CD4-positive, alpha-beta T cell treated with Interferon gamma for 1 hour (primary cell): ENCODE results near the gene AGAP1.
"Not testable (repeated sequence)": the region's sequence is repeated elsewhere in the genome, so short reads cannot be mapped to it uniquely, and the experiment has no call there.

ENCODE experiments used
- DNase-seq: peaks from one replicate; pipeline ENCODE4 v3.0.0-alpha.2; 2020

The AGAP1 gene

DNA sequence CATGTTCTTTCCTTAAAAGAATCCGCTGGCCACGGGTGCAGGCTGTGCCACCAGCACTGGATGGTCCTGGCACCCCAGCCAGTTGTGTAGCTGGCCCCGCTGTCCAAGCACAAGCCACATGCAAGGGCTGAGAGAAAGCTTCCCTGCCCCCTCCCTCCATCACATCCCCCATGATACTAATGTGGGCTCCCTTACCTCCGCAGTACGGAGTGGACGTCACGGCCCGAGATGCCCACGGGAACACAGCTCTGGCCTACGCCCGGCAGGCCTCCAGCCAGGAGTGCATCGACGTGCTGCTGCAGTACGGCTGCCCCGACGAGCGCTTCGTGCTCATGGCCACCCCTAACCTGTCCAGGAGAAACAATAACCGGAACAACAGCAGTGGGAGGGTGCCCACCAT, 629.9 kb downstream of the AGAP1 start:
- no peak for DNase-seq

DNA sequence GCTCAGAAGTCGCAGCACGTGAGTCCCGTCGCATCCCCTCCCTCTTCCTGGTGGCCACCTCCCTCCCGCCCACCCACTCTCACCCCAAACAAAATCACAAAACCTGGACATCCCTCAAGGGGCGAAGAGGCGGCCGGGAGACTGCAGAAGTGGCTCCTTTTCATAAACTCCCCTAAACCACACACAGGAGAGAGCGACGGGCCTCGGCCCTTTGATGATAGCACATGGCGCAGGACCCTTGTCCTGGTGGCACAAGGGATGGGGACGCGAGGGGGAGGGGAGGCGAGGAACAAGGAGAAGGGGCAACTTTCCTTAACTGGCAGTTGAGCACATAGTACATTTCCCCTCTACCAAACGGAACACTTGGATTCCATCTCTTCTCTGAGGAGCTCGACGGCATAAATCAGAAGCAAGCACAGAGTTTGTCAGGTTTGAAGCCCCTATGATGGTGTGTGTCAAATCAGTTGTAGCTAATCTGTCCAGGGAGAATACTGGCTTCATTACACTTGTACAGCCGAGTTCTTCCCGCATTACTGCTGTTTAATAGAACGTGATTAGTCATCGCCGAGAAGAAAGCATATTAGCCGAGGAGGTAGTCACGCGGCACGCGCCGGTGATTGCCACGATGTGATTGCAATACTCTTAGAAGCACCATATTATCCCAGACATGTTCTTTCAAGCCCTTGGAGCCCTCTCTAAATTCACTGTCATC, 630.5 kb downstream of the AGAP1 start:
- DNase-seq, result no peak

DNA sequence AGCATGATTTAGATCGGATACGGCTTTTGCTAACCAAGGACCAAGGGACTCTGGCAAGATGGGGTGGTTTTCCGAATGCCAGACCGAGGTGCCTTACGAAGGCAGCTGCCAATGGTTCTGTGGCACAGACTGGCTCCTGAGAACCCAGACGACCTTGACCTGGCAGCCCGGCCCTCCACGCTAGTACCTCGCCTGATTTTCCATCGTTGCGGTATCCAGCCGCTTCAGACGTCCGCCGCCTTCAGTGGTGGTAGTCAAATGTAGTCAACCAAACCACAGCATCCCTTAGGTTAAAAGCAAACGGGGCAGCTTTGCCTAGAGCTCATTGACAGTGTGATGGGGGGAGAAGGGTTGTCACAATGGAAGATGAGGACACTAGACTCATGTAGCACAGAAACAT, 631.7 kb downstream of the AGAP1 start:
- DNase-seq, result no peak

DNA sequence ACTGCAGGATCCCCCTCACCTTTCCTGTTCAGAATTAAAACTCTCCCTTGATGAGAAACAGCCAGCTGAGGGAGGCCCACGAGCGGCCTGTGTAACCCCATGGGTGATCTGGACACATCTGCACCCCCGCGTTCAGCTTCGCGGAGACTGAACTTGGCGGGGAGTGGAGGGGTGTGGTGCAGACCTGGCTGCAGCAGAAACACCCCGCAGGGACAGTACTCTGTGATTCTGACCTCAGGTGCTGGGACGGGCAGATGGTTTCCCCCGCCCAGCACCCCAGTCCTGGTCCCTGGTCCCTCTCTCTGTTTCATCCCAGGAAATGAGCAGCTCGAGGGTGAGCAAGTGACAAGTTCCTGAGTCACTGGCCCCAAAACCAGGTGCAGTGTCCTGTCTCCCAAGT, 633.2 kb downstream of the AGAP1 start:
- no peak for DNase-seq

DNA sequence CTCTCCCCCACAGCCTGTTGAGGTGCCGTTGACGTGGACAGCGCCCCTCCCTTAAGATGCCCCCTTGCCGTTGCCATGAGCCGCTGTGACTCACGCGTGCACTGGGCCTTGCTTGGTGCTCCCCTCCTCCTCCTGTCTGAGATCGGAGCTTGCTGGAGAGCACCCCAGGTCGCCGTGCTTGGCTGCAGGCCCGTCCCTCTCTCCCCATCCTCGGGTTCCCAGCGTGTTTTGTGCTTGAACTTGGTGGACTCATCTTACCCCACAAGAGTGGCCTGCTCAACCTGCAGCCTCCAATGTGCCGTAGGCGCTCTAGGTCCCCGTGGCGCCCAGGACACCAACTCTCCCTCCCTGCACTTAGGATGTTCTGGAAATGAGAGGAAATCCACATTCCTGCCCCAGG, 634.5 kb downstream of the AGAP1 start:
- no peak for DNase-seq

DNA sequence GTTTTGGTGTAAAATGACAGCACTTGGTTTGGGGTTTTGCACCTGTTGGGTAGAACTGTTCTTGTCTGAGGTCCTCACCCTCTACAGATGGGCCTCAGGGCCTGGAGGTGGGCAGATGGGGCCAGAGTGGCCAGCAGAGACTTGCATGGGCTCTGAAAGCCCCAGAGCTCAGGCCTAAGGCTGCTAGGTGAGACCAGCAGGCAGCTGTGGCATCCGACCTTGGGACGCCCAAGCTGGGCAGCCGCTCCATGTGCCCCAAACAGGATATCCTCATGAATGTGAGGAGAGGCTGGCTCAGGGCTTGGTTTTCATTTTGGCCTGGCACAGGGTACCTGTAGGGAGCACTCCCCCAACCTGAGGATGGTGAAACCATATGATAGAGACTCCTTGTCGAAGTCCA, 636.1 kb downstream of the AGAP1 start:
- DNase-seq, result no peak

DNA sequence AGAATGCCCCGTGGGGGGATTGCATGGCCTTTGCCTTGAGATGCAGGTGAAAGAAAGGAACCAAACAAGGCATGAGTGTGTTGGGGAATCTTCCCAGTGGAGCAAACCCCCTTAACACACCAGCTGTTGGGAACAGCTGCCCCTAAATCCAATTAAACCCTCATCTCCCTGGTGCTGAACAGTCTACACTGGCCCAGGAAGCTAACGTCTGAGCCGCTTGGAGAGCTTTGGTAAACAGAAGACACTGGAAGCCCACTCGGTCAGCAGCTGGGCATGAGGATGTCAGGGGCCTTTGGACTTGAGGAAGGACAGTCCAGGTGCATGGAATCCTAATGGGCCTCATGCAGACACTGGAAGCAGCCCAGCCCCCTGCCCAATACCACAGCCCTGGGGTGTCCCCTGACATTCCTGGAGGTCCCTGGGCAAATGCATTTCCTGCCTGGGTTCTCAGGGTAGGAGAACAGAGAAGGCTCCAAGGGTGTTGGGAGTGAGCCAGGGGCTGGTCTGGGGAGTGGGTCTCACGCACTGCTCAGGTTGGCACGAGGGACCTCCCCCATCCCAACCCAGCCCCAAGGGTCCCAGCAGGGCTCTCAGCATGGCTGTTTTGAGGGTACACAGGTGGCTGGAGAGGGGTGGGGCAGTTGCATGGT, 636.6 kb downstream of the AGAP1 start:
- DNase-seq, result no peak

DNA sequence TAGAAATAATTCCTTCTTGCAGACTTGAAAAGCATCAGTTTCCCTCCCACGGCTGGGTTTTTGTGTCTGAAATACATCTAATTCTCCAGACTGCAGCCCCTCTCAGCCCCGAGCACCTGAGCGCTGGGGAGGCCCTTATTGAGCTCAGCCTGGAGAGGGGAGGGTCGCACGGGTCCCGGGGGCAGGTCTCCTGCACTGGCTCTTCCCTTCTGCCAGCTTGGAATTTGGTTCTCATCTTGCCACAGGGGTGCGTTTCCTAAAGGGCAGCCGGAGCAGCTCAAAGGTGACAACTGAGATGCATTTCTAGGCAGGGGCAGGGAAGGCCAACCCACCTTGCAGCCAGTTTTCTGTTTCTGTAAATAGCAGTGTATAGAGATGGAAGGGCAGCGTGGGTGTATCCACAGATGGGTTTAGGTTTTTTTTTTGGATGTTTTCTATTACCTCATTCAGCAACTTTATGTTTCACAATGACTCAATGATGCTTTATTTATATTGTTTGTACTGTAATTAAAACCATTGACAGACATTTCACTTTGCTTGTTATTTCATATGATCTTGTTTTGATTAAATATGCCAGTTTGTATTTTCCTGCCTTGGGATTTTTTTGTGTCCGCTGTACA, 637.3 kb downstream of the AGAP1 start:
- DNase-seq, result no peak

DNA sequence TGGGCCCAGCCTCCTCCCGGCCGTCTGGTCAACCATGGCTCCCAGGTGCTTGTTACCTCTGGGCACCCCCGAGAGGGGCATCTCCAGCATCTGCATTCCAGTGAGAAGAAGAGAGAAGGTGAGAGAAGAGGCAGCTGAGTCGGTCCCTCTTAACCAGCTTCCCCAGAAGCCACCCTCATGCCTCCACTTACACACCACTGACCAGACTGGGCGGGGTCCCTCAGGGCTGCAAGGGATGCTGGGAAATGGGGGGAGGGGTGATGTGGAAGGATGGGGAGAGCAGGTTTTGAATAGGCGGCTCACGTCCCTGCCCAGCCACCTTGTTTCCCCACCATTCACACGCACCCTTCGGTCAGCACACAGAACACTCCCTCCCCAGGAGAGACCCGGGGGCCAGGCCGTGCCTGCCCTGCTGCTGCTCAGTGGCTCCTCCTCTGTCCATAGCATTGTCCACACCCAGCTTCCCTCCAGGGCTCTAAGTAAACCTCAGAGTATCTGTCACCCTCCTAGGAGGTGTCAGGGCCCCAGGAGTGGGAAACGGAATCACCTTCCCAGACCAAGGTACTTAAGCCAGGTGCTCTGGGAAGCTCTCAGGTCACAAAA, 639.7 kb downstream of the AGAP1 start:
- DNase-seq, result no peak

DNA sequence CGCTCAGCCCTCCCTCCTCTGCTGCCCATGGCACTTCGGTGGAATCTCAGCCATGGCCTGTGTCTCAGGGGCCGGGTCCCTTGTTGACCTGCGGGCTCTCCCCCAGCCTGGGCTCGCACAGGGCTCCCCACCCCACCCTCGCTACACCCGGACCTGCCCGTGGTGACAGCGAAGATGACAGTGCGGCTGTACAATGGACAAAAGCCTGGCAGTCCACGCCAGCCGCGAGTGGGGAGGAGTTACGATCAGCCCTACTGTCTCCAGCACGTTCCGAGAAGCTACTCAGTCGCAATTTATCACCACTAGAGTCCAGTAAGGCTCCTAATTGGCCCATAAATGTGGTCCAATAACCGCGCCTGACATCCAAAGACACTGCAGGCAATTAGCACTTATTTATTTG, 642.7 kb downstream of the AGAP1 start:
- no peak for DNase-seq

DNA sequence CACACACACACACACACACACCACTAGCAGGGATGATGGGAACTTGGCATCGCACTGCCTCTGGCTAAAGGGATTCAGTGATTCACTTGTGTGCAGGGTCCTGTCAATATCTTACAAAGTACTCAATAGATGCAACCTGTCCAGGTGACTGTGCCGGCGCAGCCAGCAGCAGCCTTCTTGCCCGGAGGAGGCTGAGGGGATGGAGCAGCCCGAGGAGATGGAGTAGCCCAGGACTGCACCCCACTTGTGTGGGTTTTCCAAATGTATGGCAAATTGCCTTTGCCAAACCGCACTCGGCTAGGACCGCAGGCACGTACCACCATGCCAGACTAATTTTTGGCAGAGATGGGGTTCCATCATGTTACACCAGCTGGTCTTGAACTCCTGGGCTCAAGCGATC, 643.2 kb downstream of the AGAP1 start:
- no peak for DNase-seq

DNA sequence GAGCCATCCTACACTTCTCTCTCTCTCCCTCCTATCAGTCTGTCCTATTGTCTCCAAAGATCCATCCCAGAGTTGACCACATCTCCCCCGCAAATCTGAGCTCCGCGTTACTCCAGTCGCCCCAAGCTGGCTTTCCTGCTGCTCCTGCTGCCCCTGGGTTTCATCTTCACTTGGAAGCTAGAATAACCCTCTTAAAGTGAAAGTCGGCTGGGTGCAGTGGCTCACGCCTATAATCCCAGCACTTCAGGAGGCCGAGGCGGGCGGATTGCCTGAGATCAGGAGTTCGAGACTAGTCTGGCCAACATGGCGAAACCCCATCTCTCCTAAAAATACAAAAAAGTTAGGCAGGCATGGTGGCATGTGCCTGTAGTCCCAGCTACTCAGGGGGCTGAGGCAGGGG, 647.8 kb downstream of the AGAP1 start:
- DNase-seq, result not testable (repeated sequence)

DNA sequence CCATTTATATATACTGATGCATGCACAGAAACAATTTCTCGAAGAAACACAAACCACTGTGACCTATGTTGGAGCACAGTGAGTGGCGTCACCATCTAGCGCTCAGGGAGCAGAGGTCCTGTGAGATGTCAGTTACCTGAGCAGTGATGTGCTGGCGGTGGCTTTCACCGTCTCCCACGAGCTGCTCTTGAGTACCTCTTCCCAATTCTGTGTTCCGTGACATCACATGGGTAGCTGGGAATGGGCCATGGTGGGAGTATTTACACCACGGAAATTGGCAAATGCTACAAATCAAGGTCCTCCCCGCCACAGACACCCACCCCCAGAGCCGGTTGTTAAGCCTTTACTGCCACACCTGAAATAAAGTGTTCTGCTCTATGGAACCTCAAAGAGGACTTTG, 650.0 kb downstream of the AGAP1 start:
- DNase-seq, result no peak

DNA sequence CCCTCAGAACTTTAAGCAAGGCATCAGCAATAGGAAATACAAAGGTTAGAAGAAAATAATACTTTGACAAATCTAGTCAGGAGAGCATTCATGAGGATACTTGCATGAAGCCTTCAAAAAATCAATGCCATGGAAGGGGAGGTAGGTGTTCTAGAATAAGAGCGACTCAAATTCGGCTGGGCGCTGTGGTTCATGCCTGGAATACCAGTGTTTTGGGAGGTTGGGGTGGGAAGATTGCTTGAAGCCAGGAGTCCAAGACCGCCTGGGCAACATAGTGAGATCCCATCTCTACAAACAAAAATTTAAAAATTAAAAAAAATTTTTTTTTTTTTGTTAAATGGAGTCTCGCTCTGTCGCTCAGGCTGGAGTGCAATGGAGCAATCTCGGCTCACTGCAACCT, 652.6 kb downstream of the AGAP1 start:
- no peak for DNase-seq

DNA sequence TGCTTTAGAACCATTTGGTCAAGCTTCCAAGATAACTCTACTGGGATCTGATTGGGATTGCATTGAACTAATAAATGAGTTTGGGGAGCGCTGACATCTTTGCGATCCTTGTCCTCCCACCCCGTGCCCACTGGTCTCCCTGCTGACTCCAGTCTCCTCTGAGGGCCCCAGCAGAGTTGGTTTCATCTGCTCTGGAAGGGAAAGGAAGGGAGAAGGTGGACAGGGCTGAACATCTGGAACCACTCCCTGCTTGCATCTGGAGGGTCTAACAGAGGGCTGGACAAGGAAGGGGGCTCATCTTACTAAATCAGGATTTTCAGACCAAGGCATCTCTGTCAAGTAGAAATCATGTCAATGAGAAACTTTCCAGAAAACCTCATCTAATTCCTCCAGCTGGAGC, 661.6 kb downstream of the AGAP1 start:
- DNase-seq, result no peak

DNA sequence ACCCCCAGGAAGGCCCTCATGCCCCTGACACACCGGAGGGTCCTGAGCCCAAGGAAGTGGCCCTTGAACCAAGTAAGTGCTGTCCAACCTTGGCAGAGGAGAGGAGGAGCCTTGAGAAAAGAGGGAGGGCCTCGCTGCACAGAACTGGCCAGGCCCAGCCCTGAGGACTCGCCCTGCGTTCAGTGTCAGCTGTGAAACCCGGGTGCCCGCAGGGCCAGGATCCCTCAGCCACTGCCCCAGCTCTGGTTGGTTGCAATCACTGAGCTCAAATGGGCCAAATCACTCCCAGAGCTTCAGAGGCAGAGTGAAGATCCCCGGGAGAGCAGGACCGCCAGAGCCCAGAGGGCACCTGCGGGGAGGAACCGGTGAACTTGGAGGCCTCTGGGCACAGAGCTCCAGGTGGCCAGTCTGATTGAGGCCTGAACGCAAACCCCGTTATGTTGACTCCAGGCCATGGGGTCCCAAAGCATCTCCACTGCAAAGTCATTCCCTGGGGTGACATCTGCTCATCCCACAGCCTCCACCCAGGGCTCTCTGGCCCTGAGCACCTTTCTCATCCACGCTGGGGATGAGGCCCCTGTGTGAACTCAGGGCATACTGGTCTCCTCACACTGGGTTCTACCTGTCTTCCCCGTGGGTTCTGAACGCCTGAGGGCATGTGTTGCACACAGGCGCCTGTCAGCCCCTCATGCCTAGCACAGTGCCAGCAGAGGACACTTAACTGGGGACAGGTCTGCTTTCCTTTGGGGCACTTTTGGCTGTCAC, 662.4 kb downstream of the AGAP1 start:
- no peak for DNase-seq

DNA sequence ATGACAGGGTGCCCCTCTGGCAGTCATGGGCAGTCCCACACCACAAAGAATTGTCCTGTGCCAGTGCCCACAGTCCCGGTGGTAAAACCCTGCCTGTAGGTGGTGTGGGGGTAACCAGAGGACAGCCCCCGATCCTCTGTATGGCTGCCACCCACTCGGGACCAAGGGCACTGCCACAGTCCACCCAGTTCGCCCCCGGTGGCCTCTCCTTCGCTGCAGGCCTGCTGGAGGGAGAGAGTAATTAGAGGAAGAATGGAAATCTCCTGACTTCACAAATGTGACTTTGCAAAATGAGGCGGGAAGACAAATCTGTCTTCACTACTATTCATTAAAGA, 663.0 kb downstream of the AGAP1 start:
- DNase-seq, result no peak

DNA sequence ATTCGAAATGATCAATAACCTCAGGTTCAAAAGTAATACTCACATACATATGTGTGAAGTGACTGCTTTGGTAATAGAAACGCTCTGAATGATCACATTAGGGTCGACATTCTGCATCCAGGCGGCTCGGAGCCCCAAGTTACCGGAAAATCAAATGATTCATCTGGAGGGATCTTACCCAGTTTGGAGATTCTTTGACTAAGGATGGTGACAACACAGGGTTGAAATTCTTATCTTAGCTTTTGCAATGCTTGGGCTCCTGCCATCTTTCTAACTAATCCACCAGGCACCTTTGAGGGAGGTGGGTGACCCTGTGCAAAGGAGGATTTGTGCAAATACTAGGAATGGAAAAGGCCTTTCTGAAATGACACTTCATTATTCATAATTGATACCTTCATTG, 663.5 kb downstream of the AGAP1 start:
- DNase-seq, result no peak

DNA sequence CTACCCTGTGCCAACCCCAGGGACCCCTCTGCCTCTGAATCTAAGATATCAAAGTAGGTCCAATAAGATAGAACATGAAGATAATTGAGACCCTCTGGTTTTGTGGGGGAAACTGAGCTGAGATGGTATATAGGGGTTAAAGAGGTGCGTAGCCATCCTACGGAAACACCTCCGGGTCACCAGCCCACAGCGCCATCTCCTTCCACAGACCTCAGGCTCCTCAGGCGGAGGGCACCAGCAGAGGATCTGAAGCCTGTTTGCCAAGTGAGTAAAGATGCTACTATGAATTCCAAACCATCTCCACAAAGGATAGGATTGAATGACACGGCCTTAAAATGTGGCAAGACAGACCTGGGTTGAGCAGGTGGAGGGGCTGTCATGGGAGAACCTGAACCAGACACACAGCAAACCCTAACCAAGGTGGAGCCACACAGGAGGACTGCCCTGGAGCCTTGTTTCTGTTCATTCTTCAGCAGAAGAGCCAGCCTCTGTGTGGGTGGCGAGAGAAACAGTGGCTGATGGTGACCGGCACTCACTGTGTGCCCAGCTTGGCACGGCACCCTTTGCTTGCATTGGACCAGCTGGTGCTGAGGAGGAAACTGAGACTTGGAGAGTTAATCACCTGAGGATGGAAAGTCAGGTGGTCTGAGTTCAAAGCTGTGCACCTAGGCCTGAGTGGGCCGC, 664.1 kb downstream of the AGAP1 start:
- no peak for DNase-seq

DNA sequence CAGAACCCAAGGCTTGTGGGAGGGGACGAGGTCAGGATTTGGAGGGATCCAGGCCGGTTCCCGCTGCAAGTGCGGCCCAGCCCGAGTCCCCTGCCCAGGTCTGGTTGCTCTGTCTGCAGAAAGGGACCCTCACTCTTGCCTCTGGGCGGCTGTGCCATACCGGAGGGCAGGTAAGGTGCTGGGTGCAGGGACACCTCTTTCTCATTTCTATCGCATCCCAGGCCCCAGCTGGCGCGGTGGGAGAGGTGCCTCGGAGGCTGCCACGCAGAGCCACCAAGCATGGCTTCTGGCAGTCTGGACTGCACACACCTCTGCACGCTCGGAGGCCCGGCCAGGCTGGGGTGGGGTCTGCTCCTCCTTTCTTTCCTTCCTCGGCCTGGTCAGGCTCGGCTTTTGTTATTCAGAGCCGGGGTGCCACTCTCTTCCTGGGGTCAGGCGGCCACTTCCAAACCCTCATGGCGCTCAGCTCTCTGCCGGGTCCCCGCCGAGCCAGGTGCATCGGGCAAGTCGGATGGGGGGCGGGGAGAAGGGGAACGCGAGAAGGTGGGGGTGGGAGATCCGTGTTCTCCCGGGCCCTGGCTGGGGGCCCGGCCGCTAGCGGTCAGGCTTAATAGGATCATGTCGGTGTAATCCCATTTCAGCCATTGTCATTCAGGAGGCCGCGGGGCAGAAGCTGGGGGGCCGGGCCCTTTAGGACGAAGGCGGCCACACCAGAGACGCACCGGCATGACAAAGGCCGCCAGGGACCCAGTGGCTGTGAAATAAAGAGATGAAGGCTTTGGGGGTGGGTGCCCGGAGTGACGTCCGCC, 665.3 kb downstream of the AGAP1 start:
- DNase-seq, result no peak

DNA sequence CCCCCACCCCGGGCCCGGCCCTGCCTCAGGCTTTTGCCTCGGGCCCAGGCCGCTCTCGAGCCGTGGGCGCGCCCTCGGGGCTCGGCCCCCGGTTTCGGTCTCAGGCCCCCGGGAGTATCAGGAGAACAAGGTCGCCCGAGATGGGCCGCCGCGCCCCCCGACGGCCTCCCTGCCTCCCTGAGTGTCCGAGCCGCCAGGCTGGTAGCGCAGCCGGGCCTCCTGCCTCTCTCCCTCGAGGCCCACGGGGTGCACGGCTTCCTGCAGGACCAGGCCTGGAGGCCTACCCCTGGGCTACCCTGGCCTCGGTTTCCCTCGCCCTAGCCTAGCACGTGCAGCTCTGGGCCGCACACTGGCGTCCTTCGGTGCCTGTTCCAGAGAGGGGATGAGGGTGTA, 665.9 kb downstream of the AGAP1 start:
- no peak for DNase-seq
